GM18505 (cell line): ENCODE measurements around the gene HTN1.

Source experiments
- ATAC-seq: cut with Tn5 transposase; IDR thresholded peaks from one replicate; pipeline ENCODE4 v1.9.1; 2021; ENCODE audit not compliant: unreplicated experiment
- POLR2A ChIP-seq: IDR thresholded peaks from 4 replicates; pipeline ENCODE4 v1.6.1; 2011; ENCODE audit warnings: borderline replicate concordance; ENCODE audit not compliant: insufficient read depth, insufficient read length; ENCODE audit errors: extremely low read depth

HTN1 gene

GRCh38 chr4:70099206-70099605, 49.0 kb downstream of the HTN1 start:
- no peak for TF ChIP-seq POLR2A
- ATAC-seq = no peak
